22Rv1 (cell line): ENCODE data around the gene MAP2K3.

ENCODE experiments used
- H3K27ac ChIP-seq: fragments of 450-650 bp; 2 replicates; pipeline ENCODE4 v1.5.1; 2017
- ZFX ChIP-seq: fragments of 450-650 bp; IDR thresholded peaks from 2 replicates; pipeline ENCODE4 v1.6.1; 2017; ENCODE audit warnings: antibody characterized with exemption, borderline replicate concordance
- TF ChIP-seq, protein P1 (sequence below): fragments of 450-650 bp; IDR thresholded peaks from 2 replicates; pipeline ENCODE4 v1.5.1; 2017; ENCODE audit warnings: mild to moderate bottlenecking

Gene MAP2K3

DNA sequence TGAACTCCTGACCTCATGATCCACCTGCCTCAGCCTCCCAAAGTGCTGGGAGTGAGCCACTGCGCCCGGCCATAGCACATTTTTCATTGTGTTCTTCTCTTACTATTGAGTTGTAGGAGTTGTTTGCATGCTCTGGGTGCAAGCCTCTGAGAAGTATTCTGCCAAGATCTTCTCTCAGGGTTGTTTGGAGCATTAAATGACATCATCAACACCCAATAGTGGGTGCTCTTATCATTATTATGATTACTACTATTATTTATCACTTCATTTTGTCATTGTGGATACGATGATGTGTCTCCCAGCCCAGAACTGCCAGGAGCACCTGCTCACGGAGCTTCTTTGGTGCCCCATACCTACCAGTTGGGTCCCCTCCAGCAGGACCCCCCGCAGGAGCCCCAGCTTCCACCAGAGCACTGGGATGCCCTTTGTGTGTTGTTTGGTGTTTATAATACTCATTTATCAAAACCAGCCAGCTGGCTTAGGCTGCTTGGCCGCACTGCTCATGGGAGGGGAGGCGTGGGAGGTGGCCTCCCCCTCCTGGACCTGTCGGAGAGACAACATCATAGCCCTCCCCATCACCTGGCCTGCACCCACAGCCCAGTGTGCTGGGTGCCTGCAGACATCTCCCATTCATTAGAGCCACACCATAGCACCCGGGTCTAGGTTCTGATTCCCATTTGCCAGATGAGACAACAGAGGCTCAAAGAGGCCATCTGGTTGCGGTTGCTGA, 12.9 kb upstream of the MAP2K3 start:
- H3K27ac ChIP-seq: no peak overlapping the region
- TF ChIP-seq, protein P1, sequence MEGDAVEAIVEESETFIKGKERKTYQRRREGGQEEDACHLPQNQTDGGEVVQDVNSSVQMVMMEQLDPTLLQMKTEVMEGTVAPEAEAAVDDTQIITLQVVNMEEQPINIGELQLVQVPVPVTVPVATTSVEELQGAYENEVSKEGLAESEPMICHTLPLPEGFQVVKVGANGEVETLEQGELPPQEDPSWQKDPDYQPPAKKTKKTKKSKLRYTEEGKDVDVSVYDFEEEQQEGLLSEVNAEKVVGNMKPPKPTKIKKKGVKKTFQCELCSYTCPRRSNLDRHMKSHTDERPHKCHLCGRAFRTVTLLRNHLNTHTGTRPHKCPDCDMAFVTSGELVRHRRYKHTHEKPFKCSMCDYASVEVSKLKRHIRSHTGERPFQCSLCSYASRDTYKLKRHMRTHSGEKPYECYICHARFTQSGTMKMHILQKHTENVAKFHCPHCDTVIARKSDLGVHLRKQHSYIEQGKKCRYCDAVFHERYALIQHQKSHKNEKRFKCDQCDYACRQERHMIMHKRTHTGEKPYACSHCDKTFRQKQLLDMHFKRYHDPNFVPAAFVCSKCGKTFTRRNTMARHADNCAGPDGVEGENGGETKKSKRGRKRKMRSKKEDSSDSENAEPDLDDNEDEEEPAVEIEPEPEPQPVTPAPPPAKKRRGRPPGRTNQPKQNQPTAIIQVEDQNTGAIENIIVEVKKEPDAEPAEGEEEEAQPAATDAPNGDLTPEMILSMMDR: no peak
- TF ChIP-seq ZFX: no peak

DNA sequence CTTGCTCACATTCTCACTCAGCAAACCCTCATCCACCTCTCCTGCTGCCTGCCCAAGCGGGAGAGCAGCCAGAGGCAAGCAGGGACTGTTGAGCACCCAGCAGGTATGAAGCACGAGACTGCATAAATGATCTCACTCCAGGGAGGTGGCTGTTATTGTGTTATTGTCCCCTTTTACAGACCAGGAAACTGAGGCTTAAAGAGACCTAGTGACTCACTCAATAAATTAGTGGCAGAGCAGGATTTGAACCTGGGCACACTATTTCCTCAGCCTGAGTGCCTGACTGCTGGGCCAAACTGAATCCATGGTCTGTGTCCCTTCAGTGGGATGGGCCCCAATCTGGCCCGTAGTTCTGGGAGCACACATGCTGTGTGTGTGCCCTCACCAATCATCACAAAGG, 12.3 kb upstream of the MAP2K3 start:
- H3K27ac ChIP-seq: no peak overlapping the region
- TF ChIP-seq, protein P1: no peak
- no peak for TF ChIP-seq ZFX

DNA sequence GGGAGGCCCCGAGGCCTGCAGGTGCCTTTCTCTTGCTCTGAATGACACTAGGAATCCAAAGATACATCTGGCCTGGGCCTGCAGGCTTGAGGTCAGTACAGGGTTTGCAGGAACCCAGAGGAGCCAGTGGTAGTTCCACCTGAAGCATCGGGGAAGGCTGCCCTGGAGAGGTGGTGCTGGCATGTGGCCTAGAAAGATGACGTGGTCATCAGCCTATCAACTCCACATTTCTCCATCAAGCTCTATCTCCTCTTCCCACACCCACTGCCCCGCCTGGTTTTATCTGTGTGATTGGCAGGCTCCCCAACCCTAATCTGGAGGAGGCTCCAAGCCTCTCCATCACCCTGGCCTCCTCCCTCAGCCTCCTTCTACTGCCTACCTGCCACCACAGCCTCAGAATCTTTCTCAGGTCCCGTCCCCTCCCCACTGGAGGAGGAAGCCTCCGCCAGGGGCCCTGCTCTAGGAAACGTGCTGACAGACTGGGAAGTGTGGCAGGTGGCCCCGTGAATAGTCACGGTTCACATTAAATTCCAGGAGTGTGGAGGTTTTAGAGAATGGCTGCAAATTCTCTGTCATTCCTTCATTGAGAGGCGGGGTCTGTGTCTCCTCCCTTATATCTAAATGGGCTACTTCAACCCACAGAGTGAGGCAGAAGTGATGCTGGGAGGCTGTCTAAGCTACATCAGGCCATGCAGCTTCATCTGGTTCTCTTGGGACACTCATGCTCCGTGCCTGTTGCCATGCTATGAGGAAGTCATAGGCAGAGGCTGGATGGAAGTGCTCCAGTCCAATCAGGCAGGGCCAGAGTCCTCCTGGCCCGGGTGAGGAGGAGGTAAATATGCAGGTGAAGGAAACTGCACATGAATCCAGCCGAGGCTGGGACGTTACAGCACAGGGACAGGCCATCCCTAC, 11.4 kb upstream of the MAP2K3 start:
- TF ChIP-seq ZFX: no peak
- TF ChIP-seq, protein P1: no peak
- no peak overlapping the region for H3K27ac ChIP-seq

DNA sequence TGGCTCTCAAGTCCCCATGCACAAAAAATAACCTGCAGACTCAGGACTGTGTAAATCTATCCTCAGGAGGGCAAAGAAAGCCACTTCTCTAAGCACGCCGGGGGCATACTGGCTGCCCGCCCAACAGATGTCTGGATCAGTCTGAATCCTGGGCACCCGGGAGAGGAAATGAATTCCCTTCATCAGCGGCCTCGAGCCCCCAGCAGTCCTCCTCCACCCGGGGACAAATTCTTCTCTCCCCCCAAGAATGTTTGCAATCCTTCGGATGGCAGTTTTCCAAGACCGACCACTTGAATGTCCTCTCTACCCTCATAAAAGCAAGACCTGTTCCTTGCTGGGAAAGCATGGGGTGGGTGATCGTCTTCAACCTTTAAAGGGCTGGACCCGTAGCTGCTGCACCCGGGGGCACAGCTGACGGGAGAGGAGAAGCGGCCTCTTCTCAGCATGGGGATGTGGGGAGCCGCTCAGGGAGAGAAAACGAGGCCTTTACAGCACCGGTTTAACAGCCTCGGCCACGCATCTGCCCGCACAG, 9.4 kb upstream of the MAP2K3 start:
- H3K27ac ChIP-seq: peak overlapping the region; percentile 38; the same call in 1 of the 2 replicates
- TF ChIP-seq, protein P1: no peak
- TF ChIP-seq ZFX: no peak

DNA sequence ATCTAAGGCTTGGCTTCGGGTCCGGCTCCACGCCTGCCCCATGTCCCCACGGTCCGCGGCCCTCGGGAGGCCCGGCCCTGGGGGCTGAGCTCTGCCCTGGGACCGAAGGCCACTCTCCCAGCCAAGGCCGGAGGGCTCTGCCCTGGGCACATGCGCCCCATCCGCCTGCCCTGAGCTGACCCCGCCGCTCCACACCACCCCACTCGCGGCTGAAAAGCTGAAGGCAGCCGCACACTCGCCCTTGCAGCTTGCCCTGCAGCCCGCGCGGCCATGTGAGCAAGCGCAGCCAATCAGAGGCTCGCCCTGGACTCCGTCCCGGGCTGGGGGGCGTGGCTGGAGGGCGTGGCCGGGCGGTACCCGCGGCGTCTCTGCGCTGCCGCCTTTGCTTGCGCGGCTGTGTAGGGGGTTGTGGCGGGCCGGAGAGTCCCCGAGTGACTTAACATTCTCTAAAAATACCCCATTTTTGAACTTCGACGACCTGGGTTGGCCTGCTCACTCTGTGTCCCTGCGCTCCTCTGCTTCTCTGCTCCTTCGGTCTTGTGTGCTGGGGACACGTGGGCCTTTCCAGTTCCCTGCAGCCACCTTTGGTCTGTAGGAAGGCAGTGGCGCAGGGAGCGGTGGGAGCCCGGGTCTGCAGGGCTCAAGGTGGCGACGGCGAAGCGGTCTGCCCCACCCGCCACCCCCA, 8.8 kb upstream of the MAP2K3 start:
- TF ChIP-seq ZFX: no peak
- TF ChIP-seq, protein P1: no peak
- peak overlapping the region; percentile 38; the same call in 1 of the 2 replicates for H3K27ac ChIP-seq

DNA sequence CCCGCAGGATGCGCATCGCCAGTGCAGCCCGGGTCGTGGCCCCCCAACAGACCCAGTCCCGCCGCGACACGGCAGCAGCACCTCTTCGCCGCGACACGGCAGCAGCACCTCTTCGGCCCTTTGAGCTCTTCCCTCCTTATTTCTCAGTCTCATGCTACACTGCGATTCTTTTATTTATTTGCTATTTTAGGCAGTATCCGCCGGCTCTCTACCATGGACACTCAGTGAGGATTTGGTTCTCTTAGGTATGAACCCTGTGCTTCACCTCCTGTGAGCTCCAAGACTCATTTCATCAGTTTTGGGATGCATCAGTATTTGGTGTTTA, 8.3 kb upstream of the MAP2K3 start:
- TF ChIP-seq, protein P1: no peak
- no peak for TF ChIP-seq ZFX
- peak overlapping the region; percentile 38; the same call in 1 of the 2 replicates for H3K27ac ChIP-seq
